ENCODE data around the gene SENP2.
A peak's percentile ranks its signal among the peaks of the same experiment; 100 is the strongest.

The SENP2 gene

GRCh38 chr3:185645596-185646381, 59.7 kb downstream of the SENP2 start:
- H3K9me3 ChIP-seq (ENCODE audit: severe bottlenecking), result no peaks in the 10 kb centered on the region
- H3K4me3 ChIP-seq (ENCODE audit: severe bottlenecking), result no peak overlapping the region
- DNase-seq (ENCODE audit: low spot score) (no peak), ATAC-seq (ENCODE audit: low read depth) (0 out of 3 replicates have a peak, but pooled peaks have one; percentile 19)
- no peak overlapping the region for H3K27ac ChIP-seq (ENCODE audit: poor library complexity, severe bottlenecking)
- H3K27me3 ChIP-seq (ENCODE audit: insufficient read depth, poor library complexity, severe bottlenecking), result no peaks in the 10 kb centered on the region
- no peak for TF ChIP-seq CTCF (IDR thresholded peaks at IDR 0.05; ENCODE audit: poor library complexity, severe bottlenecking)
- no peaks in the 10 kb centered on the region for H3K4me1 ChIP-seq (ENCODE audit: insufficient read depth, poor library complexity, severe bottlenecking)
- peaks cover 59% of the 10 kb centered on the region for H3K36me3 ChIP-seq (ENCODE audit: low read depth)

GRCh38 chr3:185646382-185647133, 60.5 kb downstream of the SENP2 start:
- H3K27ac ChIP-seq (ENCODE audit: poor library complexity, severe bottlenecking), result no peak overlapping the region
- DNase-seq (ENCODE audit: low spot score), result peak; percentile 9
- no peak for TF ChIP-seq CTCF (IDR thresholded peaks at IDR 0.05; ENCODE audit: poor library complexity, severe bottlenecking)
- H3K4me3 ChIP-seq (ENCODE audit: severe bottlenecking), result no peak overlapping the region
- no peaks in the 10 kb centered on the region for H3K27me3 ChIP-seq (ENCODE audit: insufficient read depth, poor library complexity, severe bottlenecking)
- no peak for ATAC-seq (ENCODE audit: low read depth)
- H3K36me3 ChIP-seq (ENCODE audit: low read depth), result peaks cover 67% of the 10 kb centered on the region
- H3K9me3 ChIP-seq (ENCODE audit: severe bottlenecking), result no peaks in the 10 kb centered on the region
- no peaks in the 10 kb centered on the region for H3K4me1 ChIP-seq (ENCODE audit: insufficient read depth, poor library complexity, severe bottlenecking)

GRCh38 chr3:185647134-185647879, 61.2 kb downstream of the SENP2 start:
- ATAC-seq (ENCODE audit: low read depth), result no peak
- peaks cover 74% of the 10 kb centered on the region for H3K36me3 ChIP-seq (ENCODE audit: low read depth)
- H3K27ac ChIP-seq (ENCODE audit: poor library complexity, severe bottlenecking), result no peak overlapping the region

GRCh38 chr3:185647880-185648210, 61.8 kb downstream of the SENP2 start:
- Histone ChIP-seq H3K4me1 (ENCODE audit: insufficient read depth, poor library complexity, severe bottlenecking) (no peaks in the 10 kb centered on the region), H3K27ac (ENCODE audit: poor library complexity, severe bottlenecking) (no peak overlapping the region), H3K4me3 (ENCODE audit: severe bottlenecking) (no peak overlapping the region), H3K9me3 (ENCODE audit: severe bottlenecking) (no peaks in the 10 kb centered on the region), H3K36me3 (ENCODE audit: low read depth) (peaks cover 79% of the 10 kb centered on the region), H3K27me3 (ENCODE audit: insufficient read depth, poor library complexity, severe bottlenecking) (no peaks in the 10 kb centered on the region)
- TF ChIP-seq CTCF (IDR thresholded peaks at IDR 0.05; ENCODE audit: poor library complexity, severe bottlenecking), result no peak
- DNase-seq (ENCODE audit: low spot score) (no peak), ATAC-seq (ENCODE audit: low read depth) (no peak)

More at GRCh38 chr3:185647134-185647879, 61.2 kb downstream of the SENP2 start:
- no peak for DNase-seq (ENCODE audit: low spot score)
- H3K4me3 ChIP-seq (ENCODE audit: severe bottlenecking), result no peak overlapping the region
- no peaks in the 10 kb centered on the region for H3K27me3 ChIP-seq (ENCODE audit: insufficient read depth, poor library complexity, severe bottlenecking)
- TF ChIP-seq CTCF (IDR thresholded peaks at IDR 0.05; ENCODE audit: poor library complexity, severe bottlenecking), result no peak
- H3K9me3 ChIP-seq (ENCODE audit: severe bottlenecking), result no peaks in the 10 kb centered on the region
- H3K4me1 ChIP-seq (ENCODE audit: insufficient read depth, poor library complexity, severe bottlenecking), result no peaks in the 10 kb centered on the region
